Transverse colon (tissue), 4 donors: ENCODE data around the gene RSRC1.

Source experiments
- POLR2AphosphoS5 ChIP-seq, 3 donors: sonication (generic); formaldehyde crosslinking; IDR thresholded peaks; one replicate each; pipeline ENCODE4 v1.6.1; 2016; ENCODE audit warnings: antibody characterized with exemption in 3 of 3
- TF ChIP-seq, protein P1 (sequence below), 5 experiments: fragments of 200-600 bp in 3 of 5; fragments of 450-650 bp in 2 of 5; sonication (generic) in 3 of 5; IDR thresholded peaks; 1 replicate in 2 of 5; 2 replicates in 3 of 5; pipeline ENCODE4 v1.5.1; 2016 to 2017; ENCODE audit warnings: antibody characterized with exemption in 5 of 5, inconsistent platforms in 3 of 5, mild to moderate bottlenecking in 2 of 5, moderate library complexity in 1 of 5

GRCh38 chr3:158572766-158573060 lies 462.8 kb downstream of the RSRC1 start:
- TF ChIP-seq, protein P1, sequence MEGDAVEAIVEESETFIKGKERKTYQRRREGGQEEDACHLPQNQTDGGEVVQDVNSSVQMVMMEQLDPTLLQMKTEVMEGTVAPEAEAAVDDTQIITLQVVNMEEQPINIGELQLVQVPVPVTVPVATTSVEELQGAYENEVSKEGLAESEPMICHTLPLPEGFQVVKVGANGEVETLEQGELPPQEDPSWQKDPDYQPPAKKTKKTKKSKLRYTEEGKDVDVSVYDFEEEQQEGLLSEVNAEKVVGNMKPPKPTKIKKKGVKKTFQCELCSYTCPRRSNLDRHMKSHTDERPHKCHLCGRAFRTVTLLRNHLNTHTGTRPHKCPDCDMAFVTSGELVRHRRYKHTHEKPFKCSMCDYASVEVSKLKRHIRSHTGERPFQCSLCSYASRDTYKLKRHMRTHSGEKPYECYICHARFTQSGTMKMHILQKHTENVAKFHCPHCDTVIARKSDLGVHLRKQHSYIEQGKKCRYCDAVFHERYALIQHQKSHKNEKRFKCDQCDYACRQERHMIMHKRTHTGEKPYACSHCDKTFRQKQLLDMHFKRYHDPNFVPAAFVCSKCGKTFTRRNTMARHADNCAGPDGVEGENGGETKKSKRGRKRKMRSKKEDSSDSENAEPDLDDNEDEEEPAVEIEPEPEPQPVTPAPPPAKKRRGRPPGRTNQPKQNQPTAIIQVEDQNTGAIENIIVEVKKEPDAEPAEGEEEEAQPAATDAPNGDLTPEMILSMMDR (IDR thresholded peaks at IDR 0.05), result no peak
- TF ChIP-seq POLR2AphosphoS5 (IDR thresholded peaks at IDR 0.05), result no peak
